ENCODE measurements around the gene RAB7B. TPM values are rescaled to one million over a fixed set of nuclear protein-coding genes. Genes with fewer than 3 reads are reported as not detected.

Gene RAB7B
- total RNA-seq, 1 experiment from 2014 or later = 0.22 TPM

- POLR2A ChIA-PET = no interaction called here
- H3K9me3 ChIP-seq (ENCODE audit: control insufficient read depth in 1 of 2, insufficient read depth in 1 of 2, low read depth in 1 of 2, low read length in 2 of 2) = no peaks in the 10 kb centered on the region
- no peak overlapping the region for H3K4me2 ChIP-seq (ENCODE audit: low read length)
- TF ChIP-seq TCF7L2 (IDR thresholded peaks at IDR 0.05; ENCODE audit: borderline replicate concordance, extremely low read depth, insufficient read depth, insufficient read length) (no peak), YY1 (IDR thresholded peaks at IDR 0.05; ENCODE audit: extremely low read depth, insufficient replicate concordance, low read depth, low read length) (no peak), SIN3A (IDR thresholded peaks at IDR 0.05; ENCODE audit: low read depth) (no peak), FOSL1 (IDR thresholded peaks at IDR 0.05; ENCODE audit: low read depth) (no peak), CTCF (IDR thresholded peaks at IDR 0.05 in 2 of 3, conservative IDR thresholded peaks at IDR 0.05 in 1 of 3; ENCODE audit: borderline replicate concordance in 1 of 3, insufficient read depth in 1 of 3, low read depth in 2 of 3, low read length in 2 of 3) (no peak), ZNF274 (IDR thresholded peaks at IDR 0.05; ENCODE audit: low read depth, low read length) (no peak), JUND (IDR thresholded peaks at IDR 0.05) (no peak), ELF1 (IDR thresholded peaks at IDR 0.05; ENCODE audit: borderline replicate concordance, low read depth) (no peak), EZH2 (IDR thresholded peaks at IDR 0.05) (no peak), EZH2phosphoT487 (IDR thresholded peaks at IDR 0.05; ENCODE audit: borderline replicate concordance) (no peak), ZBTB33 (IDR thresholded peaks at IDR 0.05; ENCODE audit: extremely low read depth, insufficient replicate concordance, low read length) (no peak), CEBPB (IDR thresholded peaks at IDR 0.05; ENCODE audit: low read depth) (no peak), POLR2A (IDR thresholded peaks at IDR 0.05; ENCODE audit: borderline replicate concordance, extremely low read depth, insufficient read depth, insufficient read length) (no peak), SP1 (IDR thresholded peaks at IDR 0.05; ENCODE audit: low read depth) (no peak), MAX (IDR thresholded peaks at IDR 0.05) (no peak), POLR2AphosphoS5 (IDR thresholded peaks at IDR 0.05; ENCODE audit: low read depth, low read length) (no peak)
- TF ChIP-seq, protein P1, sequence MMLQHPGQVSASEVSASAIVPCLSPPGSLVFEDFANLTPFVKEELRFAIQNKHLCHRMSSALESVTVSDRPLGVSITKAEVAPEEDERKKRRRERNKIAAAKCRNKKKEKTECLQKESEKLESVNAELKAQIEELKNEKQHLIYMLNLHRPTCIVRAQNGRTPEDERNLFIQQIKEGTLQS (IDR thresholded peaks at IDR 0.05) = no peak
- CTCF ChIA-PET = no interaction called here
- no peak overlapping the region for H3K9ac ChIP-seq (ENCODE audit: low read length)
- ATAC-seq (no peak), DNase-seq (ENCODE audit: low read depth, low spot score) (no peak)
- H2AFZ ChIP-seq (ENCODE audit: low read depth, low read length, poor library complexity, severe bottlenecking) = no peak overlapping the region
- H3K9me2 ChIP-seq (ENCODE audit: insufficient read depth) = no peaks in the 10 kb centered on the region
- BruUV-seq (replicated peaks) = no TSS peak
- H3K27ac ChIP-seq (ENCODE audit: low read depth, low read length) = no peak overlapping the region
- no peaks in the 10 kb centered on the region for H4K20me1 ChIP-seq (ENCODE audit: insufficient read depth)
- intact Hi-C loops (cut with micrococcal nuclease) = no loop called here
- no peak overlapping the region for H3K4me3 ChIP-seq (replicated peaks in 1 of 2; ENCODE audit: low read depth in 1 of 2, low read length in 2 of 2)
- no peaks in the 10 kb centered on the region for H3K36me3 ChIP-seq (ENCODE audit: control insufficient read depth in 1 of 2, insufficient read depth in 2 of 2, low read length in 2 of 2)
- H3K79me2 ChIP-seq (ENCODE audit: insufficient read depth, low read length) = no peaks in the 10 kb centered on the region
- RAD21 ChIA-PET (ENCODE audit: low non-redundant PET in 1 of 2, low total read pairs in 2 of 2, uncharacterized antibody in 2 of 2, unreplicated experiment in 2 of 2) = no interaction called here
- peaks cover 0 to 2% of the 10 kb centered on the region in 2 experiments; a peak in 1 of 4 replicates for H3K4me1 ChIP-seq (ENCODE audit: control insufficient read depth in 1 of 2, insufficient read depth in 2 of 2, low read length in 2 of 2)
- H3K27me3 ChIP-seq (ENCODE audit: insufficient read depth, low read length) = no peaks in the 10 kb centered on the region
Observed at GRCh38 chr1:206015071-206015470, 11.9 kb upstream of the RAB7B start.
